GM23248 (cell line): ENCODE data around the gene SORT1. TPM values are rescaled to one million over a fixed set of nuclear protein-coding genes. Genes with fewer than 3 reads are reported as not detected.
A peak's percentile ranks its signal among the peaks of the same experiment; 100 is the strongest.
"Not testable (repeated sequence)": the region's sequence is repeated elsewhere in the genome, so short reads cannot be mapped to it uniquely, and the experiment has no call there.

Experiments
- DNase-seq: peaks from one replicate; pipeline ENCODE4 v3.0.0-alpha.2; 2015
- H2AFZ ChIP-seq: fragments of 200-600 bp; sonication (generic); 2 replicates; pipeline ENCODE4 v1.6.1; 2016; ENCODE audit warnings: antibody characterized with exemption
- H3F3A ChIP-seq: fragments of 200-600 bp; sonication (generic); 2 replicates; pipeline ENCODE4 v1.6.1; 2016; ENCODE audit warnings: mild to moderate bottlenecking, antibody characterized with exemption, mixed run types; ENCODE audit not compliant: insufficient read depth
- H3K27ac ChIP-seq: fragments of 200-600 bp; sonication (generic); 2 replicates; pipeline ENCODE4 v1.5.1; 2016; ENCODE audit warnings: mild to moderate bottlenecking
- H3K27me3 ChIP-seq: fragments of 200-600 bp; sonication (generic); replicated peaks from 2 replicates; pipeline ENCODE4 v1.6.1; 2016; ENCODE audit warnings: mild to moderate bottlenecking; ENCODE audit not compliant: insufficient read depth
- H3K36me3 ChIP-seq: fragments of 200-600 bp; sonication (generic); 2 replicates; pipeline ENCODE4 v1.6.1; 2016; ENCODE audit warnings: low read depth, mild to moderate bottlenecking
- H3K4me1 ChIP-seq: fragments of 200-600 bp; sonication (generic); 2 replicates; pipeline ENCODE4 v1.6.1; 2016; ENCODE audit warnings: mild to moderate bottlenecking; ENCODE audit not compliant: insufficient read depth
- H3K4me2 ChIP-seq: fragments of 200-600 bp; sonication (generic); one replicate; pipeline ENCODE4 v1.6.1; 2016; ENCODE audit warnings: mild to moderate bottlenecking; ENCODE audit not compliant: unreplicated experiment
- H3K4me3 ChIP-seq: fragments of 200-600 bp; sonication (generic); 2 replicates; pipeline ENCODE4 v1.5.1; 2016; ENCODE audit warnings: mild to moderate bottlenecking
- H3K79me2 ChIP-seq: fragments of 200-600 bp; sonication (generic); 2 replicates; pipeline ENCODE4 v1.6.1; 2016; ENCODE audit warnings: mild to moderate bottlenecking; ENCODE audit not compliant: insufficient read depth
- H3K9ac ChIP-seq: fragments of 200-600 bp; sonication (generic); 2 replicates; pipeline ENCODE4 v1.6.1; 2016; ENCODE audit warnings: mild to moderate bottlenecking
- H3K9me2 ChIP-seq: fragments of 200-600 bp; sonication (generic); 2 replicates; pipeline ENCODE4 v1.6.1; 2016; ENCODE audit warnings: mixed run types, mild to moderate bottlenecking, moderate library complexity; ENCODE audit not compliant: insufficient read depth
- H3K9me3 ChIP-seq: fragments of 200-600 bp; sonication (generic); one replicate; pipeline ENCODE4 v1.6.1; 2017; ENCODE audit warnings: low read depth
- H4K20me1 ChIP-seq: fragments of 200-600 bp; sonication (generic); 2 replicates; pipeline ENCODE4 v1.6.0; 2016; ENCODE audit not compliant: insufficient read depth
- EZH2 ChIP-seq: fragments of 200-600 bp; sonication (generic); IDR thresholded peaks from 2 replicates; pipeline ENCODE4 v1.6.1; 2018; ENCODE audit warnings: antibody characterized with exemption, mild to moderate bottlenecking; ENCODE audit not compliant: insufficient read depth, poor library complexity, severe bottlenecking
- EZH2phosphoT487 ChIP-seq: fragments of 200-600 bp; sonication (generic); IDR thresholded peaks from 2 replicates; pipeline ENCODE4 v1.6.1; 2018; ENCODE audit warnings: antibody characterized with exemption, moderate library complexity, mild to moderate bottlenecking, low read depth; ENCODE audit not compliant: insufficient read depth
- WGBS, 2 experiments: methylation state at CpG; one replicate each; pipeline ENCODE4 v1.1.6; 2015 to 2017; ENCODE audit warnings: low lambda C conversion rate in 2 of 2, low coverage in 1 of 2; ENCODE audit errors: missing lambda C conversion rate in 2 of 2; 5-methylcytosine and 5-hydroxymethylcytosine counted together
- in situ Hi-C: fragments of 300-500 bp; cut with MboI; formaldehyde crosslinking; loops from 2 replicates; pipeline ENCODE4 v1.15.0; 2020
- polyA plus RNA-seq: library from polyadenylated mRNA; unstranded; fragments of >200 nt; fragmentation: Nextera tagmentation; extraction: Ambion mirVana; gene quantifications from 2 replicates; pipeline ENCODE4 v1.2.1, GENCODE V29; 2016
- total RNA-seq: library from RNA; depleted of rRNA; stranded (reverse); fragments of >200 nt; shearing (Covaris generic); gene quantifications from 2 replicates; pipeline ENCODE4 v1.2.3, GENCODE V29; 2014; rRNA removed

The SORT1 gene
- total RNA-seq (8.4 and 11.8 TPM in 2 replicates), polyA plus RNA-seq (6.7 and 7.1 TPM in 2 replicates)

- Histone ChIP-seq H3K9me3 (no peaks in the 10 kb centered on the region), H3K27me3 (no peaks in the 10 kb centered on the region), H3K79me2 (no peaks in the 10 kb centered on the region), H4K20me1 (no peaks in the 10 kb centered on the region), H3K36me3 (0 out of 2 replicates have a peak, but pooled peaks cover 10% of the 10 kb centered on the region), H3K9ac (peak within 1 kb of the TSS; percentile 40; the same call in 1 of the 2 replicates), H3K4me1 (peaks cover 8% of the 10 kb centered on the region), H3K4me3 (peak within 1 kb of the TSS; percentile 71), H3F3A (peaks cover 36% of the 10 kb centered on the region), H2AFZ (peak within 1 kb of the TSS; percentile 74), H3K4me2 (peak within 1 kb of the TSS; percentile 93), H3K9me2 (no peaks in the 10 kb centered on the region), H3K27ac (no peak within 1 kb of the TSS)
- 4 to 5% methylated on average over 44 to 55 of the region's 98 CpGs for WGBS, 2 experiments
- in situ Hi-C loops = loop anchor here (5.0 kb wide), 1 partner anchor 120 kb away; no protein-coding TSS in a partner anchor
- TF ChIP-seq EZH2phosphoT487 (no peak), EZH2 (no peak)
- peak; percentile 80 for DNase-seq
Measured at GRCh38 chr1:109397581-109398342, at the start of gene SORT1. Gene SORT1, minus strand, starts transcription at chr1:109397918. Its CDS starts 26 bp downstream, at chr1:109397892.

GRCh38 chr1:109445949-109446695, 48.4 kb upstream of the SORT1 start:
- WGBS, 2 experiments = 43 to 59% methylated on average over 10 to 11 of the region's 11 CpGs
- H3F3A ChIP-seq, H3K9me3 ChIP-seq, H3K9me2 ChIP-seq, H3K36me3 ChIP-seq, H4K20me1 ChIP-seq, H3K9ac ChIP-seq, H3K79me2 ChIP-seq, H3K27me3 ChIP-seq, H3K4me2 ChIP-seq, H3K27ac ChIP-seq, in situ Hi-C loops: not testable (repeated sequence)
- H3K4me3 ChIP-seq = peak overlapping the region; percentile 22; the same call in 1 of the 2 replicates
- H2AFZ ChIP-seq = peak overlapping the region; percentile 55
- peak; percentile 51 for DNase-seq
- peaks cover 16% of the 10 kb centered on the region for H3K4me1 ChIP-seq

GRCh38 chr1:109444346-109444745, 46.6 kb upstream of the SORT1 start:
- DNase-seq = peak; percentile 10
- no peaks in the 10 kb centered on the region for H3K79me2 ChIP-seq
- WGBS, 2 experiments = 48 to 65% methylated on average over 1 of the region's 1 CpG
- H3K4me2 ChIP-seq = no peak overlapping the region
- TF ChIP-seq EZH2phosphoT487 (no peak), EZH2 (no peak)
- H2AFZ ChIP-seq = no peak overlapping the region
- no peak overlapping the region for H3K4me3 ChIP-seq
- H4K20me1 ChIP-seq = no peaks in the 10 kb centered on the region
- in situ Hi-C loops = no loop called here
- no peaks in the 10 kb centered on the region for H3K27me3 ChIP-seq
- no peak overlapping the region for H3K27ac ChIP-seq
- H3K9ac ChIP-seq = no peak overlapping the region
- H3K36me3 ChIP-seq = no peaks in the 10 kb centered on the region
- peaks cover 9% of the 10 kb centered on the region; the same call in 1 of the 2 replicates for H3F3A ChIP-seq
- no peaks in the 10 kb centered on the region for H3K9me2 ChIP-seq
- H3K9me3 ChIP-seq = no peaks in the 10 kb centered on the region
- H3K4me1 ChIP-seq = peaks cover 29% of the 10 kb centered on the region

- no peak overlapping the region for H3K4me3 ChIP-seq
- in situ Hi-C loops = no loop called here
- H3K9ac ChIP-seq = no peak overlapping the region
- no peaks in the 10 kb centered on the region for H3K27me3 ChIP-seq
- H3K79me2 ChIP-seq = no peaks in the 10 kb centered on the region
- 23 to 35% methylated on average over 2 of the region's 2 CpGs for WGBS, 2 experiments
- no peak overlapping the region for H3K27ac ChIP-seq
- H2AFZ ChIP-seq = no peak overlapping the region
- H4K20me1 ChIP-seq = no peaks in the 10 kb centered on the region
- H3K36me3 ChIP-seq = no peaks in the 10 kb centered on the region
- no peaks in the 10 kb centered on the region for H3K9me3 ChIP-seq
- H3F3A ChIP-seq = peaks cover 13% of the 10 kb centered on the region; the same call in 1 of the 2 replicates
- no peak for TF ChIP-seq EZH2
- no peak for TF ChIP-seq EZH2phosphoT487
- DNase-seq = no peak
- no peaks in the 10 kb centered on the region for H3K9me2 ChIP-seq
- no peak overlapping the region for H3K4me2 ChIP-seq
- H3K4me1 ChIP-seq = peaks cover 37% of the 10 kb centered on the region
Measured at GRCh38 chr1:109443476-109443875, 45.8 kb upstream of the SORT1 start.
